Adrenal gland (tissue), 12 donors: Measurements from ENCODE around the gene STX18. TPM values are rescaled to one million over a fixed set of nuclear protein-coding genes. Genes with fewer than 3 reads are reported as not detected.

Source experiments
- DNase-seq, 7 donors: peaks; one replicate each; pipeline ENCODE4 v3.0.0-alpha.2; 2019 to 2020
- H3K27ac ChIP-seq, 5 donors: fragments of 200-600 bp; sonication (generic) in 4 of 5; 1 replicate in 3 of 5; 2 replicates in 2 of 5; pipeline versions ENCODE4 v1.5.1 to v1.8.0; 2016 to 2020; ENCODE audit warnings: mild to moderate bottlenecking in 1 of 5
- H3K27me3 ChIP-seq: fragments of 200-600 bp; 2 replicates; pipeline ENCODE4 v1.8.0; 2021
- H3K36me3 ChIP-seq, 2 donors: fragments of 200-600 bp; replicated peaks in 1 of 2; 1 replicate in 1 of 2; 2 replicates in 1 of 2; pipeline versions ENCODE4 v1.5.1 to v1.8.0; 2018 to 2022
- H3K4me1 ChIP-seq, 2 donors: fragments of 200-600 bp; replicated peaks in 1 of 2; 1 replicate in 1 of 2; 2 replicates in 1 of 2; pipeline versions ENCODE4 v1.5.1 to v1.8.0; 2018 to 2021
- H3K4me3 ChIP-seq, 4 donors: fragments of 200-600 bp; sonication (generic) in 3 of 4; one replicate each; pipeline ENCODE4 v1.5.1; 2016 to 2018
- H3K9me3 ChIP-seq, 3 donors: fragments of 200-600 bp; sonication (generic) in 1 of 3; replicated peaks in 1 of 3; 1 replicate in 2 of 3; 2 replicates in 1 of 3; pipeline versions ENCODE4 v1.5.1 to v1.8.0; 2016 to 2021
- POLR2A ChIP-seq, 2 donors: fragments of 450-650 bp; IDR thresholded peaks; one replicate each; pipeline ENCODE4 v1.6.1; 2017; ENCODE audit warnings: antibody characterized with exemption in 2 of 2, mild to moderate bottlenecking in 2 of 2, moderate library complexity in 1 of 2
- WGBS, 4 donors: extraction: QIAGEN DNeasy Blood & Tissue Kit in 2 of 4; methylation state at CpG; one replicate each; pipeline versions ENCODE4 v1.1.5 to v1.1.7; 2013 to 2017; 5-methylcytosine and 5-hydroxymethylcytosine counted together
- intact Hi-C, 2 donors: fragments of 100-400 bp; cut with DNase I; formaldehyde crosslinking; loops; one replicate each; pipeline versions ENCODE4 v1.14.1 to v1.15.0; 2022 to 2023
- polyA plus RNA-seq, 3 donors: library from polyadenylated mRNA; stranded (reverse); fragments of 200-250 nt in 2 of 3; fragments of 350-450 nt in 1 of 3; fragmentation: Illumina TruSeq in 1 of 3; extraction: RNeasy Lipid Tissue Mini Kit (QIAGEN cat#74804) in 1 of 3; gene quantifications; one replicate each; pipeline ENCODE4 v1.2.3, GENCODE V29; 2013 to 2014
- total RNA-seq, 9 donors: library from RNA; depleted of rRNA in 4 of 9; stranded (reverse); fragments of >200 nt in 4 of 9; fragments of 120-200 nt in 1 of 9; fragmentation: NEBNext Ultra II Directional in 1 of 9; extraction: Animal tissue kit (Norgen Biotek cat#: 25700) in 1 of 9; gene quantifications; one replicate each; pipeline versions ENCODE4 v1.1.0 to v1.2.4, GENCODE V29; 2013 to 2023
- TF ChIP-seq, protein P1 (sequence below), 6 experiments: fragments of 450-650 bp in 4 of 6; fragments of 200-600 bp in 2 of 6; sonication (generic) in 1 of 6; IDR thresholded peaks; 1 replicate in 5 of 6; 2 replicates in 1 of 6; pipeline versions ENCODE4 v1.5.1 to v1.8.0; 2016 to 2021; ENCODE audit warnings: antibody characterized with exemption in 6 of 6, mild to moderate bottlenecking in 2 of 6, moderate library complexity in 1 of 6
- donor health status: healthy with polysubstance abuse.
- donor health status: Bipolar disorder and iron deficiency.
- donor health status: DM: yes; HTN: yes; CAD: no.
- donor health status: DM: no; HTN: no; CAD: no.
- donor health status: DM: no; HTN: no; CAD: no.
- donor health status: DM: yes; HTN: yes; CAD: no.

STX18 gene
- total and polyA plus RNA-seq, 12 donors: 28.6 to 88.5 (median 38.1) TPM

DNA sequence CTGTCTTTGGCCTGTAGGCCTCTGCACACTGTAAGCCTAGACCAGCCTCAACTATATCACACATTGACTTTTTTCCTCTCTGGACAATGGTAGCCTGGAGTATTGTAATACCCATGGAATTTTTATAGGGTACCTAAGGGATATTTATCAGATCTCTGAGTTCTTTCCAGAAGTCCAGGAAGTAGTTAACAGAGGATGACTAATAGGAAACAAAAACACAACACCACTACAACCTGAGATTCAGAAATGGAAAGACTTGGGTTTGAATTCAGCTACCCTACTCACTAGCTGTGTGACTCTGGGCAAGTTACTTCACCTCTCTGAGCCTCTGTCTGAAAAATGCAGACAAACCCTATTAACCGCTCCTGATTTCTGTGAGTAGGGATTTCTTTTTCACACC, 7.7 kb upstream of the STX18 start:
- no peaks in the 10 kb centered on the region for H3K27me3 ChIP-seq
- TF ChIP-seq POLR2A (IDR thresholded peaks at IDR 0.05): no peak
- TF ChIP-seq, protein P1, sequence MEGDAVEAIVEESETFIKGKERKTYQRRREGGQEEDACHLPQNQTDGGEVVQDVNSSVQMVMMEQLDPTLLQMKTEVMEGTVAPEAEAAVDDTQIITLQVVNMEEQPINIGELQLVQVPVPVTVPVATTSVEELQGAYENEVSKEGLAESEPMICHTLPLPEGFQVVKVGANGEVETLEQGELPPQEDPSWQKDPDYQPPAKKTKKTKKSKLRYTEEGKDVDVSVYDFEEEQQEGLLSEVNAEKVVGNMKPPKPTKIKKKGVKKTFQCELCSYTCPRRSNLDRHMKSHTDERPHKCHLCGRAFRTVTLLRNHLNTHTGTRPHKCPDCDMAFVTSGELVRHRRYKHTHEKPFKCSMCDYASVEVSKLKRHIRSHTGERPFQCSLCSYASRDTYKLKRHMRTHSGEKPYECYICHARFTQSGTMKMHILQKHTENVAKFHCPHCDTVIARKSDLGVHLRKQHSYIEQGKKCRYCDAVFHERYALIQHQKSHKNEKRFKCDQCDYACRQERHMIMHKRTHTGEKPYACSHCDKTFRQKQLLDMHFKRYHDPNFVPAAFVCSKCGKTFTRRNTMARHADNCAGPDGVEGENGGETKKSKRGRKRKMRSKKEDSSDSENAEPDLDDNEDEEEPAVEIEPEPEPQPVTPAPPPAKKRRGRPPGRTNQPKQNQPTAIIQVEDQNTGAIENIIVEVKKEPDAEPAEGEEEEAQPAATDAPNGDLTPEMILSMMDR (IDR thresholded peaks at IDR 0.05): no peak
- intact Hi-C loops: no loop called here
- H3K27ac ChIP-seq: no peak overlapping the region
- no peak for DNase-seq
- H3K4me1 ChIP-seq: no peaks in the 10 kb centered on the region
- H3K4me3 ChIP-seq: no peak overlapping the region
- no peaks in the 10 kb centered on the region for H3K9me3 ChIP-seq
- WGBS, 4 donors: 95 to 100% (median 99%) methylated on average over 1 of the region's 1 CpG
- H3K36me3 ChIP-seq: peaks cover 0 to 10% of the 10 kb centered on the region in 2 donors

DNA sequence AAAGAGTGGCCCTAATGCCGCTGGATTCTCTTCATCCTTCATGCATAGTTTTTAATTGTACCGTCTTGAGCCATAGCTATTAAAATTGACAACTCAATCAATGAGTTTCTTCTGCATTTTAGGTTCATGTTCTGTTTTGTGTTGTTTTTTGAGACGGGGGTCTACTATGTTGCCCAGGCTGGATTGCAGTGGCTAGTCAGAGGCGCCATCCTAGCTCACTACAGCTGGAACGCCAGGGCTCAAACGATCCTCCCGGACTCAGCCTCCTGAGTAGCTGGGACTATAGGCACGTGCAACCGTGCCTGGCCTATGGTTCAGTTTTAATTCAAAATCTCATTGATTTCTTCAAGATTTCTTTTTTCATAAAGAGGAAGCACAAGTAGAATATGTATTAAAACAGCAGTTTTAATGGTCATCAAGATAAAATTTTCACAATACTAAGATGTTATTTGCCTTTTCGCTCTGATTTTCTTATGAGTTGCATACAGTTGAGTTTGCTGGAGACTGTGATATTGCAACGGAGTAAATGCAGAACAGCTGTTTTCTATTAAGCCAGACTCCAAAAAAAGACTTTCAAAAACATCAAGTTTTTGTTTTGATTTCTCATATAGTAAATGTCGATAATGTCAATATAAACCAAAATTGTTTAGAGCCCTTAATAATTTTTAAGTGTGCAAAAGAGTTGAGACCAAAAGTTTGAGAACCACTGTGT, 1.1 kb upstream of the STX18 start:
- TF ChIP-seq, protein P1 (IDR thresholded peaks at IDR 0.05): no peak
- TF ChIP-seq POLR2A (IDR thresholded peaks at IDR 0.05): no peak
- no peak for DNase-seq
- no peak overlapping the region for H3K27ac ChIP-seq

DNA sequence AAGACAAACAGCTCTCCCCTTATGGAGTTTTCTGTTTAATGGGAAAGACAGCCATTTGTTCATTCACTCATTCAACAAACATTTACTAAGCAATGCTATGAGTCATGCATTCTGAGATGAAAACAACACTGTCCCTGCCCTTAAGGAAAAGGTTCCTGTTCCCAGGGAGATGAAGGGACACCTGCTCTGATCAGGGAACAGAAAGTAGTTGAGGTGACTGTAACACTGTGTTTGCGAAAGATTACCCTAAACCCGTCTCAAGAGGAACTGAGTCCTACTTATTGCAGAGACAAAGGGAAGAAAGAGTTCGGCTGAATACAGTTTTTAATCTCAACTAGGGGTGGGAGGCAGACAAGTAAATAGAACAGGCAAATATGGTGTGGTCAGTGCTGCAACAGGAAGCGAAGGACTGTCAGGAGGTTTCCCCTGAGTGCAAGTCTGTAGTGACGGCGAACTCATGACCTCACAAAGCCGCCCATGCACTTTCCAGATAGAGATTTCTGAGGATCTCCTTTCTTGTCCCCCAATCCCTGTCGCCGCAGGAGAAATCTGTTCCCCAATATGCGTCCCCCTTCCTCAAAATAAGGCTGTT, 712 bp downstream of the STX18 start:
- H3K36me3 ChIP-seq: no peaks in the 10 kb centered on the region
- TF ChIP-seq, protein P1 (IDR thresholded peaks at IDR 0.05): no peak
- TF ChIP-seq POLR2A (IDR thresholded peaks at IDR 0.05): no peak
- intact Hi-C loops: no loop called here
- no peaks in the 10 kb centered on the region for H3K9me3 ChIP-seq
- H3K4me3 ChIP-seq: peak overlapping the region; percentile 37 to 93 (median 48)
- no peaks in the 10 kb centered on the region for H3K27me3 ChIP-seq
- peak overlapping the region in 4 of 5 donors; percentile 60 to 92 (median 83) for H3K27ac ChIP-seq
- WGBS, 4 donors: 6 to 7% (median 6%) methylated on average over 10 of the region's 10 CpGs
- H3K4me1 ChIP-seq: peaks cover 13 to 31% of the 10 kb centered on the region in 2 donors
- DNase-seq: peak; percentile 35 to 65 (median 51)

More for the DNA sequence above, 1.1 kb upstream of the STX18 start:
- H3K4me1 ChIP-seq: peaks cover 10 to 31% of the 10 kb centered on the region in 2 donors
- H3K36me3 ChIP-seq: no peaks in the 10 kb centered on the region
- H3K9me3 ChIP-seq: no peaks in the 10 kb centered on the region
- intact Hi-C loops: no loop called here
- WGBS, 4 donors: 28 to 32% (median 30%) methylated on average over 12 of the region's 12 CpGs
- H3K27me3 ChIP-seq: no peaks in the 10 kb centered on the region
- peak overlapping the region in 2 of 4 donors; percentile 60 to 93 for H3K4me3 ChIP-seq

DNA sequence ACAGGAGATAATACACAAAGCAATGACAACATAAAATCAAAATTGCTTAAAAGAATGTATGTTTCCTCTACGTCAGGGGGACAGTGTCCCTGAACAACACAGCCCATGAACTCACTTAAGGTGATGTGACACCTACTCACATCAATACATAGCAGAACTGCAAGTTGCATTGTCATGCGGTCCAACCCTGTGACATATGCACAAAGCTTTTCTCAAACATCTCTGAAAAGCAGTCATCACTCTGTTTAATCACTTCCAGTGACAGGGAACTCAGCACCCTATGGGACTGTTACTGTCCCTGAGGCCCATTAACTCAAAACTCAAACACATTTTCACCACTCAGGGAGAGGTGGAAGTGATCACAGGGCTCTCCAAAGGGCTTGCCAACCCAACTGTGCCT, 2.4 kb downstream of the STX18 start:
- H3K4me3 ChIP-seq: no peak overlapping the region
- H3K4me1 ChIP-seq: peaks cover 13 to 31% of the 10 kb centered on the region in 2 donors
- intact Hi-C loops: no loop called here
- no peaks in the 10 kb centered on the region for H3K9me3 ChIP-seq
- TF ChIP-seq, protein P1 (IDR thresholded peaks at IDR 0.05): no peak
- no peak for TF ChIP-seq POLR2A (IDR thresholded peaks at IDR 0.05)
- no peak for DNase-seq
- no peaks in the 10 kb centered on the region for H3K27me3 ChIP-seq
- 63 to 84% (median 77%) methylated on average over 2 of the region's 2 CpGs for WGBS, 4 donors
- H3K36me3 ChIP-seq: no peaks in the 10 kb centered on the region
- no peak overlapping the region for H3K27ac ChIP-seq
